DMS 273 treated with DMSO at 0.1 percent for 48 hours (cell line): Measurements from ENCODE around the gene WDFY2.
"Not testable (repeated sequence)": the region's sequence is repeated elsewhere in the genome, so short reads cannot be mapped to it uniquely, and the experiment has no call there.

Experiments used
- DNase-seq: peaks from one replicate; lab custom pipeline; 2025; lab: John Stamatoyannopoulos, UW

The WDFY2 gene, protein sequence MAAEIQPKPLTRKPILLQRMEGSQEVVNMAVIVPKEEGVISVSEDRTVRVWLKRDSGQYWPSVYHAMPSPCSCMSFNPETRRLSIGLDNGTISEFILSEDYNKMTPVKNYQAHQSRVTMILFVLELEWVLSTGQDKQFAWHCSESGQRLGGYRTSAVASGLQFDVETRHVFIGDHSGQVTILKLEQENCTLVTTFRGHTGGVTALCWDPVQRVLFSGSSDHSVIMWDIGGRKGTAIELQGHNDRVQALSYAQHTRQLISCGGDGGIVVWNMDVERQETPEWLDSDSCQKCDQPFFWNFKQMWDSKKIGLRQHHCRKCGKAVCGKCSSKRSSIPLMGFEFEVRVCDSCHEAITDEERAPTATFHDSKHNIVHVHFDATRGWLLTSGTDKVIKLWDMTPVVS

DNA sequence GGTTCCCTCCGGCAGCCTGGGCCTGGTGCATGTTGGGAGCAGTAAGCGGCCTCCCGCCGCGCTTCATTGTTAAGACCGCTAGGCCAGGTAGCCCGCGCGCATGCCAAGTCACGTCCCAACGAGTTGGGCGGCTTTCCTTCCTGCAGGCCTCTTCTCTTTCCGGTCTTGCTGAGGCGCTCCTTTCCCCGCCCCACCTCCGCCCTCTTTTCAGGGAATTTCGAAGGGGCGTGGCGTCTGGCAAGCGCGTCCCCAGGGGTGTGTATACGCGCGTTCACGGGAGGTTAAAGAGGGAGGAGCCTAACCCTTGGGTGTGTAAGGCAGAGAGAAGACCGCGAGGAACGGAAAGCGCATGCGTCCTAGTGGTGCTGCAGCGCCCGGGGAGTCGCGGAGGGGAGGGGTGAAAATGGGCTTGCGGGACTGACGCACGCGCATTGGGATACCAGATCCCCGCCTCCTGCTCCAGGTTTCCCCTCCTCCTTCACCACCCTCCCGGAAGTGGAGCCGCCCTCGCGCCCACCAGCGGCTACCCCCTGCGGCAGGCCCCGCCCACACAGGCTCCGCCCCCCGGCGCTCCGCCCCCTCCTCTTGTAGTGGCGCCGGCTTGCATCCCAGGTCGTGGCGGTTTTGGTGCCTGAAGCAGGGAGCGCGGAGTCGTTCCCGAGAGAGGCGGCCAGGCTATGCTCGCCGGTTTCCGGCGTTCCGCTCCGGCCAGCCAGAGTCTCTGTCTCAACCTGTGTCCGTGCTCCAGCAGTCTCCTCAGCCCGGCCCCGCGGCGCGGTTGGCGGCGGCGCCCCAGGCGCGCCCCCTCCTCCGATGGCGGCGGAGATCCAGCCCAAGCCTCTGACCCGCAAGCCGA is at the start of gene WDFY2:
WDFY2 (plus strand) TSS at position 588 of the 856 bp plus-strand sequence; CDS start at position 814, 226 bp downstream.
- peak; percentile 97 for DNase-seq

DNA sequence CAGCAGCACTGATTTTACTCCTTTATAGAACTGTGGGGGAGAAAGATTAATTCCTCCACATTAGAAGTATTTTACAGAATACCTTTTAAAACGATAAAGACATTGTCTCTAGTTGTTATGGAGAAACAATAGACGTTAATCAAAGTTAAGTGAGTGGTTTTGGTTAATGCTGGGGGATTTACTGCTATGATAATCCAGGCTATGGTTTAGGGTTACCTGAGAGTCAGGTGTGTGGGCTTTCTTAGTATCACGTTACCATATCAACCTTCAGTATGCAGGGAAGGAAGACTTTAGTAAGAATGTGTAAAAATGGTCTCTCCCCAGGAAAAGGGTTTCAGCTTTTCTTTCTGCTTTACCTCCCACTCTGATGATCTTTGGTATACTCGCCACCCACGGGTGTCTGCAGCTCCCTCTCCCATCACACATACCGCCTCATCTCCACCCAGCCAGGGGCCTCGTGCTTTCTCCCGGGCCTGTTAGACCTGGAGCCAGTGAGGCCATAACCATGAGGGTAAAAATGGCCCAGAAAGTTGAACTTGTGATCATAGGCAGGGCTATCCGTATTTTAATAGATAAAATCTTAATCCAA is 45.6 kb upstream of the WDFY2 start:
- no peak for DNase-seq

DNA sequence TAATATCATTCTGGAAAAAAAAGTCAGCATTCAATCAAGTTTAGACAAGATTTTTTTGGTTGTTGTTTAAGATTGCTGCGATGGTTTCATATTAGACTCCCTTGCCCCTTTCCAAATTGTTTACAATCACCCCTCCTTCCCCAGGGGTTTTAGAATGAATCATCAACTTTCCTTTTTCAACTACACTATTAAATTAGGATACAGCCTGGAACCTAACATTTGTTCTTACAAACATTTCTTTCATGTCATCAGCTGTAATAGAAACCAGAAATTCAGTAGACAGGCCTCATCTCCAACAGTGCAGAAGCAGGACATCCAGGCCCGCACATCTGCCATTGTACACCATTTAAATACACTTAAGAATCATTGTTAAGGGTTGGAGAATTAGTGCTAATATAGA is 44.4 kb upstream of the WDFY2 start:
- no peak for DNase-seq

DNA sequence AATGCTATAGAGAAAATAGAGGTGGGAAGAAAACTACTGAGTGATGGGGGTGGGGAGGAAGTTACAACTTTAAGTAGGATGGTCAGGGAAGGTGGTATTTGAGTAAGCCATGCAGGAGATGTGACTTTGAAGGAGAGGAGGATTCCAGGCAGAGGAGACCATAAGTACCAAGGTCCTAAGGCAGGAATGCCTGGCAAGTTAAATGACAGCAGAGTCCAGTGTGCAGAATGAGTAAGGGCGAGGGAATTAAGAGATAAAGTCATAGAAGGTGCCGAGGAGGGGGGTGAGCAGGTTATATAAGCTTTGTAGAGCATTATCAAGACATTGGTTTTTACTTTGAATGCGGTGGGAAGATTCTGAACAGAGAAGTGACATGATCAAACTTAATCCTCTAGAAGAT is 43.2 kb upstream of the WDFY2 start:
- DNase-seq: no peak

DNA sequence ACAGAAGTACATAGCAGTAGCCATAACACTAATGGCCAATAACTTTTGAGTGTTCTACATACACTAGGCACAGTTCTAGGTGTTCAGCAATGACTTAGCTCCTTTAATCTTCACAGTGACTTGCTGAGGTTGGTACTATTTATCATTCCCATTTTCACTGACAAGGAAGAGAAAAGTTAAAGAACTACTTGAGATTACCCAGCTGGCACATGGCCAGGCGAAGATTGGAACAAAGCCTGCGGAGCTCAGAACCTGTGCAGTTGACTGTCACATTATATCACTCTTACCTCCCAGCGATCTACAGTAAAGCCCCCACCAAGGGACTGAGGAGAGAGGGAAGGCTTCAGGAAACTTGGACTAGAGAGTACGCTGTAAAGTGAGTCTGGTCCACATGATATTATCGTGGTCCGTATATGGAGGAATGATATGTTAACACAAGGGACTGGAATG is 42.4 kb upstream of the WDFY2 start:
- DNase-seq: no peak

DNA sequence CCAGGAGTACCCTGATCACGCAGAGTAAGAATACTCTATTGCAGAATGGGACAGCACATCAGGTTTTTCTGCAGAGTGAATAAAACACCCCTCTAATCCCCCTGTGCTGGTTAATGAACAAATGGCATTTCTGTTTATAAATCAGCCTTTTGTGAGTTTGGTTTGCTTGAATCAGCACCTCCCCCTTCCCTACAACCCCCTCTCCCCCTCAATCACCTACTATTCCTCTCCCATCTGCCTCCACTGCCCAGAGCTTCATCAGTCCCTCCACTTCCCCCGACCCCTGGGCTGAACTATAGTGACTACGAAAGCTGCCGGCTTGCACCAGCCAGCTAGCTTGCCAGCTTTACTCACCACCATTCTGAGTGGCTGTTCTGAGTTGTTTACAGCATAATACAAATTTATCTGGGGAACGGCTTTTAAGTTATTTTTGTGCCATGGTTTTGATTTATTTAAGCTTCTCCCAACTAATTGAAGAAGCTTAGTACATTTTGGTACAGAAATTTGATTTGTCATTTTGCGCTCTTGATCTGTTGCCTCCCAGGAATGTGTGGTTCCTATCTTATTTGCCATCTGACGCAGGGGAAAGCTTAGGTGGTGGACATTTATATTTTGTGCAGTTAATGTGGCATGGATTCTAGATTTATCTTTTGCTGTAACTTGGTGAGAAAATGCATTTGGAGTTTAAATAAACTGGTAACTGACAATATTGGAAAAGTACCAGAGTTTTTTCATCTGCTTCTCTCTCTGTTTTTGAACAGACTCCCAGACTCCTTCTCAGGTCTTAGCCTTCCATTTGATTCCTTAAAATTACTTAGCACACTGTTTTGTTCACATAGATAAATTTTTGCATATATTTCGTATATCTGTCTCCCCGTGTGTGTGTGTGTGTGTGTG is 41.7 kb upstream of the WDFY2 start:
- DNase-seq: no peak

DNA sequence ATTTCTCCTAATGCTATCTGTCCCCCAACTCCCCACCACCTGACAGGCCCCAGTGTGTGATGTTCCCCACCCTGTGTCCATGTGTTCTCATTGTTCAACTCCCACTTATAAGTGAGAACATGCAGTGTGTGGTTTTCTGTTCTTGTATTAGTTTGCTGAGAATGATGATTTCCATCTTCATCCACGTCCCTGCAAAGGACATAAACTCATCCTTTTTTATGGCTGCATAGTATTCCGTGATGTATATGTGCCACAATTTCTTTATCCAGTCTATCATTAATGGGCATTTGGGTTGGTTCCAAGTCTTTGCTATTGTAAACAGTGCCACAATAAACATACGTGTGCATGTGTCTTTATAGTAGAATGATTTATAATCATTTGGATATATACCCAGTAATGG is 38.8 kb upstream of the WDFY2 start:
- DNase-seq: not testable (repeated sequence)

DNA sequence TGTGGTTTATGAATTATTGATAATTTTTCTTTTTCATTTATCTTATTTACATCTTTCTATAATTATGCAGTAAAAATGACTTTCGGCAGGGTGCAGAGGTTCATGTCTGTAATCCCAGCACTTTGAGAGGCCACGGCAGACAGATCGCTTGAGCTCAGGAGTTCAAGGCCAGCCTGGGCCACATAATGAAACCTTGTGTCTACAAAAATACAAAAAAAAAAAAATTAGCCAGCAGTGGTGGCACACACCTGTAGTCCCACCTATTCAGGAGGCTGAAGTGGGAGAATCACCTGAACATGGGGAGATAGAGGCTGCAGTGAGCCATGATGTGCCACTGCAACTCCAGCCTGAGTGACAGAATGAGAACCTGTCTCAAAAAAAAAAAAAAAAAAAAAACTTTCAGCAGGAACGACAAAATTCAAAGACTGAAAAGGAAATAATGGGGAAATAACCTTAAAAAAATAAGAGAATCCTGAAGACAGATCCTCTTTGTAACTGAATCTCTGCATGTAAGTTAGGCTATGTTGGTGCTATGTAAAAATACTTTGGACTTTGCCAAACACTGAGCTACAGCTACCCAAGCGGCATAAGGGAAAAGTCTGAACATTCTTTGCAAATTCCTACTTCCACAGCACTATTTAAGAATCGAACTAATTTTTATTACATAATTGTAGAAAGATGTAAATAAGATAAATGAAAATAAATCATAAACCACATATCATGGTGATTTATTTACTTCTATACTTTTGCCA is 36.7 kb upstream of the WDFY2 start:
- no peak for DNase-seq

DNA sequence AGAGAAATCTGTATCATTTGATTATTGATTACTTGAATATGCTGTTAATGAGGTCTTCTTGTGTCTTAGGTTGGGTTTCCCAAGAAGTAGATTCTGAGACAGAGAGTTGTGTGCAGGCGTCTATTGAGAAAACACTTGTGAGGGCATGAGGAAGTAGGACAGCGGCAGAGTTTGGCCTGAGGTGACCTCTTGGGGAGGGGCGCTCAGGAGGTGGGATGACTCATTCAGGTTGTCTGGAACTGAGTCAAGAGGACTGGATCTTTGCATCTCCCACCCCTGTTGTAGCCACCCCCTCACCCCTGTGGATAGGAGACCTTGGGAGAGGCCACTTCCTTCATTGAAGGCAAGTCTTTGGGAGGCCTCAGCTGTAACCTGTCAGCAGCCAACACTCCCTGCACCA is 35.2 kb upstream of the WDFY2 start:
- DNase-seq: no peak

DNA sequence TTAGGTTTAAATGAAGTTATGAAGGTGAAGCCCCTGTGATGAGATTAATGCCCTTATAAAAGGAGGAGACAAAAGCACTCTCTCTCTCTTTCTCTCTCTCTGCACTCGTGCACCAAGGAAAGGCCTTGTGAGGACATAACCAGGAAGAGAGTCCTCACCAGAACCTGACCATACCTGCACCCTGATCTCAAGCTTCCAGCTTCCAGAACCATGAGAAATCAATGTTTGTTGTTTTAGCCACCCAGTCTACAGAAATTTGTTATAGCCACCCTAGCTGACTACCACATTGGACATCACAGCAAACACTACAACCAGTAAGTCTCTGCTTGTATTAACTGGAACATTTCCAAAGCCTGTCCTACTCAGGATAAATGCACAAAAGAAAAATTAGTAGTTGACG is 34.7 kb upstream of the WDFY2 start:
- DNase-seq: no peak

DNA sequence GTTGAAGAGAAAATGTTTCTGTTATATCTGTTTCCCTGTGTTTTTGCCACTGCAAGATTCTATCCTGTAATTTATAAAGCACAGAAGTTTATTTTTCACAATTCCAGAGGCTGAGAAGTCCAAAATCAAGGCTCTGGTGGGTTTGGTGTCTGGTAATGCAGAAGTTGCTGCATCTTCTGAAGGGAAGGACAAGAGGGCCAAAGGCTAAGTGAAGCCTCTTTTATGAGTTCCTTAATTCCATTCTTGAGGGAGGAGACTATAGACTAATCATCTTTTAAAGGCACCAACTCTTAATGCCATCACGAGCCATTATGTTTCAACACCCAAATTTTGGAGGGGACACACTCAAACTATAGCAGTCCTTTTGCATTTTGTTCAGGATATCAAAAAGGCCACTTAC is 34.1 kb upstream of the WDFY2 start:
- no peak for DNase-seq

DNA sequence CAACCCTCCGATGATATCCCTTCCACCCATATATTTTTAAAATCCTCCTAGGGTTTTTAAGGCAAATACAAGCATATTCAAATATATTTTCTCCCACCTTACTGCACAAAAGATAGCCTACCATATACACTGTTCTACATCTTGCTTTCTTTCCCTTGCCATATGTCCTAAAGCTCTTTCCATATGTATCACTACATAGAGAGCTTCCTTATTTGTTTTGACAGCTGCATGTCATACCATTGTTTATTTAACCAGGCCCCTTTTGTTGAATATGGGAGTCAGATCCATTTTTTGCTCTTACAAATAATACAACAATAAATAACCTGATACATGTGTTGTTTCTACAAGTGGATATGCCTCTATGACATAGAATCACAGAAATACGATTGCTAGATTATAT is 32.8 kb upstream of the WDFY2 start:
- no peak for DNase-seq

DNA sequence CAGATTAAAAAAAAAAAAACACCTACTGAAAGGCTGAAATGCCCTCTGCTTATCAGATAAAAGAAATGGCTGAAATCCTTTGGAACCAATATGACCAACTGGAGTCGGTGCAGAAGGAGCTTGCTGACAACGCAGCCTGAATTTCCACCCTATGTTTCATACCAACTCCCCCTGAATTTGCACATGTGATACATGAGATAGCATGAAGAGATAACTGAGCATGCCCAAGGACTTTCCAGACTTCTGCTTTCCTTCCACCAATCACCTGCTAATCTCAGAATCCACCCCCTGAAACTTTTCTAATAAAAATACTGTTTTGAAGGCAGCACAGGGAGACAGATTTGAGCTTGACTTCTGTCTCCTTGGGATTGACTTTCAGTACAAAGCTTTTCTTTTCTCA is 32.2 kb upstream of the WDFY2 start:
- no peak for DNase-seq

DNA sequence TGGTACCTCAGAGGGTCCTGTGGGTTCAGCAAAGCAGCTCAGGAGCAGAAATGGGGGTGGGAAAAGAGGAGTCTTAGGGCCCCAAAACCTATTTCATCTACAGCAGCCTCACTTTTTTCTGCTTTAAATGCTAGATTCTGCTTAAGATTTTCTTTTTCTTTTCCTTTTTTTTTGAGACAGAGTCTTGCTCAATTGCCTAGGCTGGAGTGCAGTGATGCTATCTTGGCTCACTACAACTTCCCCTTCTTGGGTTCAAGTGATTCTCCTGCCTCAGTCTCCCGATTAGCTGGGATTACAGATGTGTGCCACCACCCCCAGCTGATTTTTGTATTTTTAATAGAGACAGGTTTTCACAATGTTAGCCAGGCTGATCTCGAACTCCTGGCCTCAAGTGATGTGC is 30.7 kb upstream of the WDFY2 start:
- DNase-seq: no peak

DNA sequence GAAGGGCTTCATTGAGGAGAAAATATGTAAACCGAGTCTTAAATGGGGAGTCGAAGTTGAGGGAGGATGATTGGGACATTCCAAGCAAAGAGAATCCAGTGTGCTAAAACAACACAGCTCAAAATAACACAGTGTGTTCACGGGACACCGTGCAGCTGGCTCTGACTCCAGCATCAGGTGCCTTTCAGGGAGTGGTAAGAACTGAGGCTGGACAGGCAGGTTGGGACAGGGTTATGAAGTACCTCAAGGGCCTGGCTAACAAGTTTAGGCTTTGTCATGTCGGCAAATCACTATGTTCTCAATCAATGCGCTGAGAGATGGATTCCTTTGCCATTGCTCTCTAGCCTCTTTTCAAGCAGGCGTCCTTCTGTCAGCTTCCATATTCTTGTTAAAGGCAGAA is 27.5 kb upstream of the WDFY2 start:
- DNase-seq: no peak

DNA sequence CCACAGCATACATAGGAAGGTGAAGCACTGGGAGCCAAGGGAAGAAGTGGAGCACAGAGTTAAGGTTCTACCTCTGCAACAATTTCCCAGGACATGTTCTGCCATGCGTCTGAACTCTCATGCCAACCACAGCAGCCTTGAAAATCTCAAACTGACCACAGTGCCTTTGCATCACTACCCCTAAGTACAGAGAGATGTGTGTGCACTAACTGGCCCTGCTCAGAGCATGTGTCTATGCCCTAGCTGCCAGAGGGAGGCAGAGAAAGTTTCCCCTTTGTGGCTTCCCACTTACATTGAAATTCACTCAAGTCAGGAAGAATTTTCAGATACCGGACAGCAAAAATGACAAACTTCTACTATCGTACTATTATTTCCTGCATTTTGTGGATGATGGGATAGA is 26.8 kb upstream of the WDFY2 start:
- DNase-seq: no peak

DNA sequence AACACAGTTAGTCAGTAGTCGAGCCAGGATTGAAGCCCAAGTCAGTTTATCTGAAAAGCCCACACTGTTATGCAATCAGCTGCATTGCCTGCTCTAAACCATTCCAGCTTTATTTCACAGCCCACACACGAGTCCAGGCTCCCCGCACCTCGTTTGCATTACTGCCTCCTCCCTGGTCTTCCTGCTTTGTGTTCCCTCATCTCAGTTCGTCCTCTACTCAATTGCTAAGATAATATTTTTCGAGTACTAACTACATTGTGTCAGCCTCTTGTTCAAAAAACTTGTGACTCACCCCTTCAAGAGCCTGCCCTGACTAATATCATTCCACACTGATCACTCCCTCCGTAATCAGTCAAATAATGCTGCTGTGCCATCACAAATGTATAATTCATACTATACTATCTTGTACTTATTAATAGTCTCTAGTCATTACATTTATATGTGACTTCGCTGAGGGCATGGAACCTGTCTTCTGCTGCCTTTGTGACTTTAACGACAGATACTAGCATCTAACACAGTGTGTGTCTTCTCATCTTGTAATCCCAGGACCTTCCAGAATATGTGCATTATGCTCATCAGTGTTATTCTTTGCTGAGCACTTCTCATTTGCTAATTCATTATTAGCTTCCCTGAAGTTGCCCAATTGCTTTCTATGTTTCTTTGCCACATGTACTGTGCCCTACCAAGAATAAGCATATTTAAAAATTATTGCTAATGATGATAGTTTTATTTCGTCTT is 26.2 kb upstream of the WDFY2 start:
- no peak for DNase-seq

DNA sequence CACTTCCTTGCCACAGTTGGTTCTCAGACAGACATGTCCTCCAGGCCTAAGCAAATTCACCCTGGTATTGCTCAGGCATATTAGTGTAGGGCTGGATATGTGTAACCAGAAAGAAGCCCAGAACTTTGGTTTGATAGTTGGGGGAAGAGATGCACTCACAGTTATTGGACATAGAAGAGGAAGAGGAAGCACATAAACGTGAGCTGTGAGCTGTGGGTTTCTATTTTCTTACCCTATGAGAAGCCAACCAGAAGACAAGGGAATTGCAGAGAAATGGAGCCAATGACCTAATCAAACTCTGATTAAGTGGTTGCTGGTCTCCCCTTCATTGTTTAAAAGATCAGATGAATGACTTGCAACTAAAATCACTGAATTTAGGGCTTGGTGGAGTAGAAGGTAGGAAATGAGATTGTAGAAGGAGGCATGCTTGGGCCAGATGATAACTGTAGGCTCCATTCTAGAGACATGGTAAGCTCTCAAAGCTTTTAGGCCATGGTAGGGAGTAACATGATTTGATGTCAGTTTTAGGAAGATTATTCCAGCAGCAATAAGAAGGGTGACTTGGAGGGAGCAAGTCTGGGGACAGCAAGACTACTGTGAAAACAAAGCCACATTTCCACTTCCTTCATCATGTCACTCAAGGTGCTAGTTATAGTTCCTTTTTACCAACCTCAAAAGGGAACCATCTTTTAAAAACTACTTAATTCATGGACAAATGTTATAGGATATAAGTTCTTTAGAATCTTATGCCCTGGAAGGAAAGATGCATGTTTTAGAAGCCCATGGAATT is 24.1 kb upstream of the WDFY2 start:
- no peak for DNase-seq

DNA sequence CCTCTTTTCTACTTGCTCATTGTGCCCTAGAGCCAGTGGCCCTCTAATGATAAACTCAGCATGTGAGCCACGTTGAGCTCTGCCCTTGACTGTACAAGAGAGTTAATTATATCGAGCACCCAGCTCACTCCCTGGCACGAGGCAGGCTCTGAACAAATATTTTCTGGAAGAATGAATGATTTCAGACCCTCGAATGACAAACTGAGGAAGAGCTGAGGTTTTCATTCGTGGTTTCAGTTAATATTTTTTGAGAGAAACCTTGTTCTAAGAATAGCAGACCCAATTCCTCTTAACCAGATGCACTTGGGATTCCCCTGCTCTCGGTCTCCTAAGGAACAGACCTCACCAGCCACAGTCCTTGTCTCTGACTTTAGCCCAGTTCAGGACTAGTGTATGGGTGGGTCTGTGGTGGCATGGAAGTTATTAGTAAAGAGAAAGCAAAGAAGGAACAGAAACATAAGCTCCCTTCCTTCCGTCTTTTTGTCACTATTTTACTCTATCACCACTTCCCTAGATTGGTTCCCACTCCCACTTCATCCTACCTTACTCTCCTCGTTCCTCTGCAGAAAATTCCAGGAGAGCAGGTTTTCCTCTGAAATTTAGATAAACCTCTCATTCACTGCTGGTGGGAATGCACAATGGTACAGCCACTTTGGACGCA is 22.1 kb upstream of the WDFY2 start:
- DNase-seq: no peak
